ENCODE data around the gene C9orf153.

GRCh38 chr9:86263876-86264275, 4.4 kb upstream of the C9orf153 start:
- TF ChIP-seq CTCF (IDR thresholded peaks at IDR 0.05; ENCODE audit: low read depth, low read length) (no peak), POLR2A (IDR thresholded peaks at IDR 0.05; ENCODE audit: extremely low read depth, insufficient read length) (no peak), MAX (IDR thresholded peaks at IDR 0.05; ENCODE audit: low read depth, low read length) (no peak)

Data from NB4 (cell line).